ENCODE results near the gene NALCN.

- TF ChIP-seq, protein P1, sequence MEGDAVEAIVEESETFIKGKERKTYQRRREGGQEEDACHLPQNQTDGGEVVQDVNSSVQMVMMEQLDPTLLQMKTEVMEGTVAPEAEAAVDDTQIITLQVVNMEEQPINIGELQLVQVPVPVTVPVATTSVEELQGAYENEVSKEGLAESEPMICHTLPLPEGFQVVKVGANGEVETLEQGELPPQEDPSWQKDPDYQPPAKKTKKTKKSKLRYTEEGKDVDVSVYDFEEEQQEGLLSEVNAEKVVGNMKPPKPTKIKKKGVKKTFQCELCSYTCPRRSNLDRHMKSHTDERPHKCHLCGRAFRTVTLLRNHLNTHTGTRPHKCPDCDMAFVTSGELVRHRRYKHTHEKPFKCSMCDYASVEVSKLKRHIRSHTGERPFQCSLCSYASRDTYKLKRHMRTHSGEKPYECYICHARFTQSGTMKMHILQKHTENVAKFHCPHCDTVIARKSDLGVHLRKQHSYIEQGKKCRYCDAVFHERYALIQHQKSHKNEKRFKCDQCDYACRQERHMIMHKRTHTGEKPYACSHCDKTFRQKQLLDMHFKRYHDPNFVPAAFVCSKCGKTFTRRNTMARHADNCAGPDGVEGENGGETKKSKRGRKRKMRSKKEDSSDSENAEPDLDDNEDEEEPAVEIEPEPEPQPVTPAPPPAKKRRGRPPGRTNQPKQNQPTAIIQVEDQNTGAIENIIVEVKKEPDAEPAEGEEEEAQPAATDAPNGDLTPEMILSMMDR (IDR thresholded peaks at IDR 0.05): no peak
- no peak for TF ChIP-seq POLR2A (IDR thresholded peaks at IDR 0.05)
These were observed 123.6 kb downstream of the NALCN start for GRCh38 chr13:101292711-101293110.
